Measurements from ENCODE around the gene ADPRM.

DNA sequence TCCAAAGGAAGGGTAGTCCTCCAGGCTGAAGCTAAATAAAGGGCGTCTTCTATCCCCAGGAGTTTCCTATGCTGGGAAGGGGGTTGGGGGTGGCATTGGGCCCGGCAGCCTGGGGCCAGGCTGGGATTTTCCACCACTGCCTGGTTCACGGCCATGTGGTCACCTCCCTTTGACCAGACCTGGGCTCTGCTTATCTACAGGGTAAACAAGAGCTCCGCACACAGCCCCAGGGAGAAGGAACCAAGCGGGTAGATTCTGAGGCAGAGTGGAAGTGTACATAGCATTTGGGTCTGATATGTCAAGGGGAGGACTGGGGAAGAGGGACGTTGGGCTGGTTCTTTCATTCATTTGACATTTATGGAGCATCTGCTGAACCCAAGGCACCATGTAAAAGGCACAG is 59.7 kb downstream of the ADPRM start:
- TF ChIP-seq, protein P1, sequence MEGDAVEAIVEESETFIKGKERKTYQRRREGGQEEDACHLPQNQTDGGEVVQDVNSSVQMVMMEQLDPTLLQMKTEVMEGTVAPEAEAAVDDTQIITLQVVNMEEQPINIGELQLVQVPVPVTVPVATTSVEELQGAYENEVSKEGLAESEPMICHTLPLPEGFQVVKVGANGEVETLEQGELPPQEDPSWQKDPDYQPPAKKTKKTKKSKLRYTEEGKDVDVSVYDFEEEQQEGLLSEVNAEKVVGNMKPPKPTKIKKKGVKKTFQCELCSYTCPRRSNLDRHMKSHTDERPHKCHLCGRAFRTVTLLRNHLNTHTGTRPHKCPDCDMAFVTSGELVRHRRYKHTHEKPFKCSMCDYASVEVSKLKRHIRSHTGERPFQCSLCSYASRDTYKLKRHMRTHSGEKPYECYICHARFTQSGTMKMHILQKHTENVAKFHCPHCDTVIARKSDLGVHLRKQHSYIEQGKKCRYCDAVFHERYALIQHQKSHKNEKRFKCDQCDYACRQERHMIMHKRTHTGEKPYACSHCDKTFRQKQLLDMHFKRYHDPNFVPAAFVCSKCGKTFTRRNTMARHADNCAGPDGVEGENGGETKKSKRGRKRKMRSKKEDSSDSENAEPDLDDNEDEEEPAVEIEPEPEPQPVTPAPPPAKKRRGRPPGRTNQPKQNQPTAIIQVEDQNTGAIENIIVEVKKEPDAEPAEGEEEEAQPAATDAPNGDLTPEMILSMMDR (conservative IDR thresholded peaks at IDR 0.05): no peak
- TF ChIP-seq ZFX (IDR thresholded peaks at IDR 0.05): no peak

All from C4-2B (cell line).